GM06990 (cell line): ENCODE measurements around the gene RSF1.

Experiments used
- DNase-seq: peaks from one replicate; pipeline ENCODE4 v3.0.0-alpha.2; 2011; ENCODE audit not compliant: insufficient read length; ENCODE audit errors: extremely low read depth
- H3K27me3 ChIP-seq: replicated peaks from 2 replicates; pipeline ENCODE4 v1.6.0; 2011; ENCODE audit warnings: low read length; ENCODE audit not compliant: control insufficient read depth, insufficient read depth
- H3K36me3 ChIP-seq: 2 replicates; pipeline ENCODE4 v1.5.1; 2011; ENCODE audit warnings: low read length; ENCODE audit not compliant: control insufficient read depth, insufficient read depth
- H3K4me3 ChIP-seq: replicated peaks from 2 replicates; pipeline ENCODE4 v1.5.1; 2011; ENCODE audit warnings: low read depth, mild to moderate bottlenecking, control low read depth, low read length
- TF ChIP-seq, protein P1 (sequence below): IDR thresholded peaks from 2 replicates; pipeline ENCODE4 v1.5.1; 2011; ENCODE audit warnings: low read length, control low read depth, mild to moderate bottlenecking, inconsistent platforms; ENCODE audit not compliant: insufficient read depth, poor library complexity, severe bottlenecking

The RSF1 gene

DNA sequence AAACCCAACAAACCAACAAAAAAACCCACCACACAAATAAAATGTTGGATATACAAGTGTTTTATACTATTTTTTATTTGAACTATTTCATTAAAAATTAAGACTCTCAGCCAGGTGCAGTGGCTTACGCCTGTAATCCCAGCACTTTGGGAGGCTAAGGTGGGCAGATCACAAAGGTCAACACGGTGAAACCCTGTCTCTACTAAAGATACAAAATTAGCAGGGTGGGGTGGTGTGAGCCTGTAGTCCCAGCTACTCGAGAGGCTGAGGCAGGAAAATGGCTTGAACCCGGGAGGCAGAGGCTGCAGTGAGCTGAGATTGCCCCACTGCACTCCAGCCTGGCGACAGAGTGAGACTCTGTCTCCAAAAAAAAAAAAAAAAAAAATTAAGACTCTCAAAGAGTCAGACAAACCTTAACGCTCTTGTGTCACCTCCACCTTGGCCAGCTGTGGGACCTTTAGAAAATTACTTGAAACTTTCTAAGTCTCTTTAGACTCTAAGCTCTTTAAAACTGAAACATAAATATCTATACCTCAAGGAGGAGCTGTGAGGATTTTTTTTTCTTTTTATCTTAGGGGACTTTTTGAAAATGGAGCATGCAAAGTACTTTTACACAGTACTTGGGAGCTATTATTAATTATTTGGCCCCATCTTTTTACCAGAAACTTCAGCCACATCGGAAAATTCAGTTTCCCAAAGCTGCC, 114.5 kb downstream of the RSF1 start:
- no peak for DNase-seq
- TF ChIP-seq, protein P1, sequence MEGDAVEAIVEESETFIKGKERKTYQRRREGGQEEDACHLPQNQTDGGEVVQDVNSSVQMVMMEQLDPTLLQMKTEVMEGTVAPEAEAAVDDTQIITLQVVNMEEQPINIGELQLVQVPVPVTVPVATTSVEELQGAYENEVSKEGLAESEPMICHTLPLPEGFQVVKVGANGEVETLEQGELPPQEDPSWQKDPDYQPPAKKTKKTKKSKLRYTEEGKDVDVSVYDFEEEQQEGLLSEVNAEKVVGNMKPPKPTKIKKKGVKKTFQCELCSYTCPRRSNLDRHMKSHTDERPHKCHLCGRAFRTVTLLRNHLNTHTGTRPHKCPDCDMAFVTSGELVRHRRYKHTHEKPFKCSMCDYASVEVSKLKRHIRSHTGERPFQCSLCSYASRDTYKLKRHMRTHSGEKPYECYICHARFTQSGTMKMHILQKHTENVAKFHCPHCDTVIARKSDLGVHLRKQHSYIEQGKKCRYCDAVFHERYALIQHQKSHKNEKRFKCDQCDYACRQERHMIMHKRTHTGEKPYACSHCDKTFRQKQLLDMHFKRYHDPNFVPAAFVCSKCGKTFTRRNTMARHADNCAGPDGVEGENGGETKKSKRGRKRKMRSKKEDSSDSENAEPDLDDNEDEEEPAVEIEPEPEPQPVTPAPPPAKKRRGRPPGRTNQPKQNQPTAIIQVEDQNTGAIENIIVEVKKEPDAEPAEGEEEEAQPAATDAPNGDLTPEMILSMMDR, result no peak

DNA sequence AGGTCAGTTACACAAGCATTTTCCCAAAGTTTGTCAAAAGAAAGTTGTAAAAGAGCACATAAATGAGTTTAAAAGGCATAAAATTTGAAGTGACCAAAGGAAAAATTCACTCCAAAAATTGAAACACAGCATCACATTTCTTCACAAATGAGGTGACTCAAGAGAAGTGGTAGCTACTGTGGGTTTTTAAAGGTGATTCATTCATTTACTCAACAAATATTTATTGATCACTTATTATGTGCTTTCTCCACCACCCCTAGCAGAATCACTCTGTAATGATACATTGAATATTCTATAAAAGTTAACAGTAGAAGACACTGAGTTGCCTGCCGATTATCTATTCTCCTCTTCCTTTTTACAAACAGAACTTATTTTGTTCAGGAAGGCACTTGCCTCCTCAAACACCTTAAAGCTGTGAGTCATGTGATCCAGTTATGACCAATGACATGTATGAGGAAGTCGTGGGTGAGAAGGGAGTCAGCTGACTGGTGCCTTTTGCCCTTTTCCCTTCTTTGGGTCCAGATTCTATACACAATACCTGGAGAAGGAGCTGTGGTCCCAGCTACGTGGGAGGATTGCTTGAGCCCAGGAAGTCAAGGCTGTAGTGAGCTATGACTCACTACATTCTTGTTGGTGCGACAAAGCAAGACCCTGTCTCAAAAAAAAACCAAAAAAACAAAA, 115.2 kb downstream of the RSF1 start:
- H3K4me3 ChIP-seq, result no peak overlapping the region
- TF ChIP-seq, protein P1, result no peak
- no peak for DNase-seq
- H3K27me3 ChIP-seq, result no peaks in the 10 kb centered on the region
- H3K36me3 ChIP-seq, result no peaks in the 10 kb centered on the region

More for the DNA sequence above, 114.5 kb downstream of the RSF1 start:
- Histone ChIP-seq H3K36me3 (no peaks in the 10 kb centered on the region), H3K4me3 (no peak overlapping the region), H3K27me3 (no peaks in the 10 kb centered on the region)

DNA sequence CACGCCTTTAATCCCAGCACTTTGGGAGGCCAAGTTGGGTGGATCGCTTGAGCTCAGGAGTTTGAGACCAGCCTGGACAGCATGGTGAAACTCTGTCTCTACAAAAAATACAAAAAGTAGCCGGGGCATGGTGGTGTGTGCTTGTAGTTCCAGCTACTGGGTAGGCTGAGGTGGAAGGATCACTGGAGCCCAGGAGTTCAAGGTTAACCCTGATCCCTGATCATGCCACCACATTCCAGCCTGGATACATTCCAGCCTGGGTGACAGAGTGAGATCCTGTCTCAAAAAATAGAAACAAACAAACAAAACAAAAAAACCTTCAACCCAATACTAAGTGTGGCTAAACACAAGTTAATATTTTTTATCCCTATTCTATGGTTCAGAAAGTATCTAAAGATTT, 116.5 kb downstream of the RSF1 start:
- DNase-seq, result no peak
- TF ChIP-seq, protein P1, result no peak
- Histone ChIP-seq H3K27me3 (no peaks in the 10 kb centered on the region), H3K36me3 (no peaks in the 10 kb centered on the region), H3K4me3 (no peak overlapping the region)

DNA sequence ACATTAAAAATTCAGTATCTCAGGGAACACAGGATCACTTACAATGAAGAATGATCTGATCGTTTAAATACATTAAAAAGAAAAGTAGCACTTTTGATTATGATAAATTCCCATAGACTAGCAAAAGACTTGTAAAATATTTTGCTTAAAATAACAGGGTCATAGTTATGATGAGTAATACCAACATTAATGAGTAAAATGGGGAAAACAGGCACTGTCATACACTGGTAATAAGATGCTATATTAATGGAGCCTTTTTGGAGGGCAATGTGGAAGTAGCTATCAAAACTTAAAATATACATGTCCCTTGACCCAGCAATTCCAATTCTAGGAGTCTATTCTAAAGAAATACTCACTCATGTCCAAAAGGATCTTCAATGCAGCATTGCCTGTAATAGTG, 121.1 kb downstream of the RSF1 start:
- no peak overlapping the region for H3K4me3 ChIP-seq
- TF ChIP-seq, protein P1, result no peak
- no peak for DNase-seq
- H3K36me3 ChIP-seq, result peaks cover 2% of the 10 kb centered on the region
- no peaks in the 10 kb centered on the region for H3K27me3 ChIP-seq

DNA sequence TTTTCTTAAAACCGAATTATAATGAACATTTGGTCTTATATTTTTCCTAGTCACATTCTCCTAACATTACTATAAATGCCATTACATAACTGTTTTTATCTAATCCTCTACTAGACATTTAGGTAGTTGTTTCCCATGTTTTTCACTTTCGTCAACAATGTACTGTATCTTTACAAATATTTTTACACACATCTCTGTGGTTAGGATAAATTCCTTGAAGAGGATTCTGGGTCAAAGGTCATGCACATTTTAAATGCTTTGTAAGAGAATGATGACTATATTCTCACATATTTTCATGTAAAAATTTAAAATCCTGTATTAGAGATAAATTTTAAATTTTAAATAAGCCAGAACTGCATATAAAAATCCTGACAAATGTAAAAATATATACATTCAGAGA, 121.6 kb downstream of the RSF1 start:
- Histone ChIP-seq H3K27me3 (no peaks in the 10 kb centered on the region), H3K36me3 (peaks cover 2% of the 10 kb centered on the region), H3K4me3 (no peak overlapping the region)
- no peak for DNase-seq
- TF ChIP-seq, protein P1, result no peak
